D721Med (cell line): ENCODE results near the gene RFX7.
"Not testable (repeated sequence)": the region's sequence is repeated elsewhere in the genome, so short reads cannot be mapped to it uniquely, and the experiment has no call there.

Experiments used
- DNase-seq: peaks from one replicate; pipeline ENCODE4 v3.0.0; 2011; ENCODE audit warnings: low spot score; ENCODE audit not compliant: insufficient read length
- FAIRE-seq: peaks from 2 replicates; lab custom pipeline; 2011; peaks lifted over from hg19 to GRCh38; lab: Jason Lieb, UNC
- CTCF ChIP-seq: IDR thresholded peaks from 2 replicates; pipeline ENCODE4 v1.5.1; 2012; ENCODE audit warnings: mild to moderate bottlenecking, control low read depth; ENCODE audit not compliant: insufficient read depth; ENCODE audit errors: missing control alignments

Gene RFX7

GRCh38 chr15:56261854-56262509 lies 18.3 kb upstream of the RFX7 start:
- no peak for FAIRE-seq
- TF ChIP-seq CTCF = no peak
- DNase-seq = no peak

GRCh38 chr15:56257306-56257705 lies 13.6 kb upstream of the RFX7 start:
- not testable (repeated sequence) for FAIRE-seq, DNase-seq

- FAIRE-seq (no peak), DNase-seq (no peak)
- TF ChIP-seq CTCF = no peak
These were observed 10.6 kb upstream of the RFX7 start for GRCh38 chr15:56254265-56254664.

GRCh38 chr15:56252386-56252785 lies 8.7 kb upstream of the RFX7 start:
- DNase-seq = no peak
- TF ChIP-seq CTCF = no peak
- no peak for FAIRE-seq

- no peak for DNase-seq
- no peak for FAIRE-seq
- no peak for TF ChIP-seq CTCF
These were observed 7.8 kb upstream of the RFX7 start for GRCh38 chr15:56251315-56252095.

- TF ChIP-seq CTCF = no peak
- no peak for DNase-seq
- FAIRE-seq = no peak
These were observed 6.9 kb upstream of the RFX7 start for GRCh38 chr15:56250626-56251025.

- FAIRE-seq = no peak
- TF ChIP-seq CTCF = peak; percentile 46
- DNase-seq = no peak
These were observed 5.4 kb upstream of the RFX7 start for GRCh38 chr15:56249092-56249491.
